Ishikawa (cell line): ENCODE results near the gene SLN.

Experiments
- CEBPB ChIP-seq: IDR thresholded peaks from 2 replicates; pipeline ENCODE4 v1.6.1; 2012
- CREB1 ChIP-seq: IDR thresholded peaks from 2 replicates; pipeline ENCODE4 v1.6.1; 2012; ENCODE audit warnings: low read depth
- EP300 ChIP-seq: IDR thresholded peaks from 2 replicates; pipeline ENCODE4 v1.6.1; 2012; ENCODE audit warnings: borderline replicate concordance
- FOXM1 ChIP-seq: IDR thresholded peaks from 2 replicates; pipeline ENCODE4 v1.6.1; 2012; ENCODE audit warnings: low read depth, borderline replicate concordance
- NFIC ChIP-seq: IDR thresholded peaks from 2 replicates; pipeline ENCODE4 v1.6.1; 2012
- RAD21 ChIP-seq: IDR thresholded peaks from 2 replicates; pipeline ENCODE4 v1.6.1; 2012; ENCODE audit warnings: low read depth
- TAF1 ChIP-seq: IDR thresholded peaks from 2 replicates; pipeline ENCODE4 v1.6.1; 2012; ENCODE audit warnings: low read depth, mild to moderate bottlenecking

DNA sequence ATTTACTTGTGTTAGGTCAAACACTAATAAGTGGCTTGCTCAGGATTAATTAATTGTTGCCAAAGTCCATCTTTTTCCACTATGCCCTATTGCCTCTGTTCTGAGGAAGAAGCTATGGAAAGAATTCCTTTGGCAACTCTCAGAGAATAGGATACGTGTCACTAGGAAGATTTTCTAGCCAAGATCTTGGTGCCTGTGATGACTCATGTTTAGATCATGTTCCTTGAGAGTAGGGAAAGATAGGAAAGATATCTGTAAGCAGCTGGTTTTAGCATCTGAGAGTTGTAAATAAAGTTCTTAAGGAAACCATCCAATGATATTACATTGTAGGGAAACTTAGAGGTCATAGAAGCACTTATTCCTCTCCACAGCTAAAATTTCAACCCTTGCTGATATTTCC lies 15.7 kb downstream of the SLN start:
- TF ChIP-seq RAD21 (no peak), TAF1 (no peak), CEBPB (no peak), EP300 (no peak), FOXM1 (no peak), CREB1 (no peak), NFIC (no peak)
